Endodermal cell (in vitro differentiated cells): ENCODE measurements around the gene ANO1. TPM values are rescaled to one million over a fixed set of nuclear protein-coding genes. Genes with fewer than 3 reads are reported as not detected.

ENCODE experiments used
- DNase-seq: peaks from one replicate; pipeline ENCODE4 v3.0.0-alpha.2; 2017
- H3K27ac ChIP-seq: 2 replicates; pipeline ENCODE4 v1.5.1; 2013; ENCODE audit warnings: mild to moderate bottlenecking, low read depth, low read length, moderate library complexity
- H3K27me3 ChIP-seq: 2 replicates; pipeline ENCODE4 v1.6.1; 2013; ENCODE audit warnings: mild to moderate bottlenecking, low read length, moderate library complexity; ENCODE audit not compliant: insufficient read depth, control insufficient read depth, poor library complexity, severe bottlenecking
- H3K36me3 ChIP-seq: 2 replicates; pipeline ENCODE4 v1.7.0; 2013; ENCODE audit warnings: mild to moderate bottlenecking, low read length, moderate library complexity; ENCODE audit not compliant: control insufficient read depth, insufficient read depth
- H3K4me1 ChIP-seq: one replicate; pipeline ENCODE4 v1.7.0; 2013; ENCODE audit warnings: low read length; ENCODE audit not compliant: control insufficient read depth, insufficient read depth
- H3K4me3 ChIP-seq: 2 replicates; pipeline ENCODE4 v1.5.1; 2013; ENCODE audit warnings: mild to moderate bottlenecking, low read length, moderate library complexity
- H3K9ac ChIP-seq: 2 replicates; pipeline ENCODE4 v1.6.1; 2013; ENCODE audit warnings: mild to moderate bottlenecking, low read length, moderate library complexity; ENCODE audit not compliant: poor library complexity, severe bottlenecking; ENCODE audit errors: extremely low read depth
- H3K9me3 ChIP-seq: 2 replicates; pipeline ENCODE4 v1.6.1; 2013; ENCODE audit warnings: mild to moderate bottlenecking, low read length, moderate library complexity; ENCODE audit not compliant: control insufficient read depth
- H3K27ac Mint-ChIP-seq: 2 replicates; pipeline ENCODE4 v1.8.0; 2020; ENCODE audit warnings: mixed read lengths
- H3K27me3 Mint-ChIP-seq: 2 replicates; pipeline ENCODE4 v1.8.0; 2021; ENCODE audit warnings: mild to moderate bottlenecking, mixed read lengths; ENCODE audit not compliant: insufficient read depth
- H3K36me3 Mint-ChIP-seq: 2 replicates; pipeline ENCODE4 v1.8.0; 2020; ENCODE audit warnings: low read depth, mixed read lengths
- H3K4me1 Mint-ChIP-seq: 2 replicates; pipeline ENCODE4 v1.8.0; 2020; ENCODE audit warnings: mixed read lengths
- H3K4me3 Mint-ChIP-seq: 2 replicates; pipeline ENCODE4 v1.8.0; 2020; ENCODE audit warnings: mild to moderate bottlenecking, moderate library complexity, mixed read lengths
- H3K9me3 Mint-ChIP-seq: 2 replicates; pipeline ENCODE4 v1.8.0; 2020; ENCODE audit warnings: mild to moderate bottlenecking, mixed read lengths
- WGBS, 2 experiments: methylation state at CpG; one replicate each; pipeline versions ENCODE4 v1.1.5 to v1.1.7; 2013; ENCODE audit warnings: missing lambda C conversion rate in 2 of 2, mixed read lengths in 1 of 2; ENCODE audit not compliant: insufficient coverage in 1 of 2, insufficient read length in 1 of 2; 5-methylcytosine and 5-hydroxymethylcytosine counted together
- long read RNA-seq, 4 experiments: library from polyadenylated mRNA in 2 of 4; library from RNA in 1 of 4; library from capped mRNA in 1 of 4; stranded (forward) in 3 of 4; unstranded in 1 of 4; transcript quantifications; one replicate each; pipeline ENCODE4 v2.0.0, GENCODE V29; 2020 to 2021; ENCODE audit warnings: inconsistent platforms in 1 of 4
- polyA plus RNA-seq, 2 experiments: library from polyadenylated mRNA; stranded (reverse); fragments of 50-300 nt; gene quantifications; one replicate each; pipeline ENCODE4 v1.2.3, GENCODE V29; 2013
- total RNA-seq, 2 donors: library from RNA; stranded (reverse); fragmentation: NEBNext Ultra II Directional in 1 of 2; extraction: Animal tissue kit (Norgen Biotek cat#: 25700) in 1 of 2; gene quantifications; 2 replicates in 1 of 2; 3 replicates in 1 of 2; pipeline ENCODE4 v1.2.1, GENCODE V29; 2021
- TF ChIP-seq, protein P1 (sequence below): fragments of 200-600 bp; sonication (generic); conservative IDR thresholded peaks from 2 replicates; pipeline ENCODE4 v1.5.0; 2021; ENCODE audit warnings: antibody characterized with exemption, mild to moderate bottlenecking

ANO1 gene
- total RNA-seq = 1 to 10 TPM; 3.0 to 7.7 TPM
- polyA plus RNA-seq (2013, experiment 1 of 2) = 1.1 TPM
- polyA plus RNA-seq (2013, experiment 2 of 2) = 0.62 TPM
- long read RNA-seq, experiment 1, partial matches to known transcripts = 0 of 1 reads
- long read RNA-seq, experiment 1, other reads (novel, unspliced or antisense) = 1 of 1 reads
- long read RNA-seq, experiment 2, partial matches to known transcripts = 0 of 2 reads
- long read RNA-seq, experiment 2, other reads (novel, unspliced or antisense) = 2 of 2 reads
- long read RNA-seq, experiment 3, partial matches to known transcripts = 0 of 1 reads
- long read RNA-seq, experiment 3, other reads (novel, unspliced or antisense) = 1 of 1 reads
- long read RNA-seq, experiment 4, partial matches to known transcripts = 0 of 1 reads
- long read RNA-seq, experiment 4, other reads (novel, unspliced or antisense) = 1 of 1 reads

DNA sequence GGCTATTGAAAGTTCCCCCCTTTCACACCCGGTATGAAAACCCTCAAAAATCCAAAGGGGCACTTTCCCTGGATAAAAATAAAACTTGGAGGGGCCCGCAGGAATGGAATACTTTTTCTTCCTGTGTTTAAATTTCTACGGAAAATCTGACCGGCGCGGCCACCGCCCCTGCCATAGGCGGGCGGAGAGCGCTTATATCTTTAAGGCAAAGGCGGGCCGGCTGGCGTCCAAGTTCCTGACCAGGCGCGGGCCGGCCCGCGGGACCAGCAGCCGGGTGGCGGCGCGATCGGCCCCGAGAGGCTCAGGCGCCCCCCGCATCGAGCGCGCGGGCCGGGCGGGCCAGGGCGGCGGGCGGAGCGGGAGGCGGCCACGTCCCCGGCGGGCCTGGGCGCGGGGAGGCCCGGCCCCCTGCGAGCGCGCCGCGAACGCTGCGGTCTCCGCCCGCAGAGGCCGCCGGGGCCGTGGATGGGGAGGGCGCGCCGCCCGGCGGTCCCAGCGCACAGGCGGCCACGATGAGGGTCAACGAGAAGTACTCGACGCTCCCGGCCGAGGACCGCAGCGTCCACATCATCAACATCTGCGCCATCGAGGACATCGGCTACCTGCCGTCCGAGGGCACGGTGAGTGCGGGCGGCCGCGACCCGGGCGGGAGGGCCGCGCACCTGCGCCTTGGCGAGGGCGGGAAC is at the start of gene ANO1:
Gene ANO1, plus strand, starts transcription at position 223 of the 686 bp plus-strand sequence. Its CDS starts 290 bp downstream, at position 513.
- Mint-ChIP-seq H3K36me3 (no peaks in the 10 kb centered on the region), H3K27me3 (peaks cover 80% of the 10 kb centered on the region), H3K27ac (no peak within 1 kb of the TSS), H3K4me1 (peaks cover 6% of the 10 kb centered on the region), H3K9me3 (no peaks in the 10 kb centered on the region), H3K4me3 (peak within 1 kb of the TSS; percentile 48)
- TF ChIP-seq, protein P1, sequence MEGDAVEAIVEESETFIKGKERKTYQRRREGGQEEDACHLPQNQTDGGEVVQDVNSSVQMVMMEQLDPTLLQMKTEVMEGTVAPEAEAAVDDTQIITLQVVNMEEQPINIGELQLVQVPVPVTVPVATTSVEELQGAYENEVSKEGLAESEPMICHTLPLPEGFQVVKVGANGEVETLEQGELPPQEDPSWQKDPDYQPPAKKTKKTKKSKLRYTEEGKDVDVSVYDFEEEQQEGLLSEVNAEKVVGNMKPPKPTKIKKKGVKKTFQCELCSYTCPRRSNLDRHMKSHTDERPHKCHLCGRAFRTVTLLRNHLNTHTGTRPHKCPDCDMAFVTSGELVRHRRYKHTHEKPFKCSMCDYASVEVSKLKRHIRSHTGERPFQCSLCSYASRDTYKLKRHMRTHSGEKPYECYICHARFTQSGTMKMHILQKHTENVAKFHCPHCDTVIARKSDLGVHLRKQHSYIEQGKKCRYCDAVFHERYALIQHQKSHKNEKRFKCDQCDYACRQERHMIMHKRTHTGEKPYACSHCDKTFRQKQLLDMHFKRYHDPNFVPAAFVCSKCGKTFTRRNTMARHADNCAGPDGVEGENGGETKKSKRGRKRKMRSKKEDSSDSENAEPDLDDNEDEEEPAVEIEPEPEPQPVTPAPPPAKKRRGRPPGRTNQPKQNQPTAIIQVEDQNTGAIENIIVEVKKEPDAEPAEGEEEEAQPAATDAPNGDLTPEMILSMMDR = no peak
- 0 to 1% methylated on average over 7 to 87 of the region's 87 CpGs for whole genome bisulfite sequencing, 2 experiments
- H3K27ac ChIP-seq = no peak within 1 kb of the TSS
- no peak within 1 kb of the TSS for H3K9ac ChIP-seq
- no peaks in the 10 kb centered on the region for H3K4me1 ChIP-seq
- H3K4me3 ChIP-seq = peak within 1 kb of the TSS; percentile 64
- no peaks in the 10 kb centered on the region for H3K36me3 ChIP-seq
- H3K9me3 ChIP-seq = no peaks in the 10 kb centered on the region
- peak; percentile 67 for DNase-seq
- peaks cover 89% of the 10 kb centered on the region for H3K27me3 ChIP-seq

- no peak overlapping the region for H3K27ac ChIP-seq
- no peak overlapping the region for H3K4me3 ChIP-seq
- H3K9ac ChIP-seq = no peak overlapping the region
- no peaks in the 10 kb centered on the region for H3K36me3 ChIP-seq
- Mint-ChIP-seq H3K27ac (peak overlapping the region; percentile 3), H3K27me3 (peaks cover 6% of the 10 kb centered on the region), H3K4me3 (no peak overlapping the region), H3K4me1 (peaks cover 15% of the 10 kb centered on the region), H3K36me3 (no peaks in the 10 kb centered on the region), H3K9me3 (no peaks in the 10 kb centered on the region)
- WGBS, 2 experiments = 82 to 94% methylated on average over 6 to 14 of the region's 14 CpGs
- no peaks in the 10 kb centered on the region for H3K9me3 ChIP-seq
- no peaks in the 10 kb centered on the region for H3K27me3 ChIP-seq
- DNase-seq = peak; percentile 69
- H3K4me1 ChIP-seq = peaks cover 2% of the 10 kb centered on the region
- TF ChIP-seq, protein P1 = peak; percentile 60
Measured at GRCh38 chr11:70029115-70029860, 48.8 kb upstream of the ANO1 start.

DNA sequence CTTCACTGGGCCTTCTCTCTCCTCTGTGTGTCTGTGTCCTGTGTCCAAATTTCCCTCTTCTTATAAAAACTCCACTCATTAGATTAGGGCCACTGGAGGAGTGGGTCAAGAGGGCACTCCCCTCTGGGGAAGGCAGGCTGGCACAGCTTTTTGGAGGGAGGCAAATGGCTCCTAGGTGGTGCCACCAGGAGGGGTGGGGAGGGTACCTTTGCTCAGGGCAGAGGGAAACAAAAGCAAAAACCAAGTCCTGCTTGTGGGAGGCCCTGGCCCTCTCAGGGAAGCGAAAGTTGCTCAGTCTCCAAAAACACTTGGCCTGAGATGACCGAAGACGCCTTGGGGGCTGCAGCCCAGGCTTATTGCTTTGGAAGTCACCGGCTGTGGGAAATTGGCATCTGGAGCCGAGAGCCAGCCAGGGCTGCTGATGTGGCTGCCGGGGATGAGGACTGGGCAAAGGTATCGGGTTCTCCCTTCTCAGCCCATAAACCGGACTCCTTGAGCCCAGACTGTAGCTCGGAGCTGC is 48.2 kb upstream of the ANO1 start:
- no peak overlapping the region for H3K4me3 ChIP-seq
- Mint-ChIP-seq H3K36me3 (no peaks in the 10 kb centered on the region), H3K27me3 (peaks cover 4% of the 10 kb centered on the region), H3K9me3 (no peaks in the 10 kb centered on the region), H3K4me3 (no peak overlapping the region), H3K4me1 (peaks cover 21% of the 10 kb centered on the region), H3K27ac (peak overlapping the region; percentile 3)
- no peaks in the 10 kb centered on the region for H3K27me3 ChIP-seq
- TF ChIP-seq, protein P1 = no peak
- no peak overlapping the region for H3K27ac ChIP-seq
- H3K9me3 ChIP-seq = no peaks in the 10 kb centered on the region
- H3K36me3 ChIP-seq = no peaks in the 10 kb centered on the region
- peak; percentile 35 for DNase-seq
- H3K4me1 ChIP-seq = peaks cover 7% of the 10 kb centered on the region
- no peak overlapping the region for H3K9ac ChIP-seq
- 90 to 91% methylated on average over 5 to 9 of the region's 9 CpGs for WGBS, 2 experiments
